GM12801 (cell line): Measurements from ENCODE around the gene MICAL3.

ENCODE experiments used
- CTCF ChIP-seq: IDR thresholded peaks from one replicate; pipeline ENCODE4 v1.5.1; 2011; ENCODE audit warnings: control low read depth; ENCODE audit not compliant: insufficient read length; ENCODE audit errors: extremely low read depth

MICAL3 gene

GRCh38 chr22:17873116-17873515 lies 151.2 kb downstream of the MICAL3 start:
- no peak for TF ChIP-seq CTCF

DNA sequence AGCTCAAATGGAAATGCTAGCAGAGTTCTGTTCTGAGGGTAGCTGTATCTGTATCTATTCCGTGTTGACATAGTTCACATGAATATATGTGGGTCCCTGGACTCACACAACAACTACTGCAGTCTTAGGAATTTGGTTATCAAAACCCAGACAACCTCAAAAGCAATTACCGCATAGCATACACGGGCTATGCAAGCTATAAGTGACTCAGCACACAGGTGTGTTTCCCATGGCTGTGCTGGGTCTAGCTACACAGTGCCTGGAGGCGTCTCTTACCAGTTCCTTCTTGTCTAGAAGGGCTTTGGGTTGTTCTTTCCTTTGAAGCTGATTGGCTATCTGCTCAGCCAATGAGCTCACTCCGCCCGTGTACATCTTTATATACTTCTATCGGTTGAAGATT lies 151.9 kb downstream of the MICAL3 start:
- no peak for TF ChIP-seq CTCF

- no peak for TF ChIP-seq CTCF
Measured at GRCh38 chr22:17871726-17872458, 152.5 kb downstream of the MICAL3 start.

DNA sequence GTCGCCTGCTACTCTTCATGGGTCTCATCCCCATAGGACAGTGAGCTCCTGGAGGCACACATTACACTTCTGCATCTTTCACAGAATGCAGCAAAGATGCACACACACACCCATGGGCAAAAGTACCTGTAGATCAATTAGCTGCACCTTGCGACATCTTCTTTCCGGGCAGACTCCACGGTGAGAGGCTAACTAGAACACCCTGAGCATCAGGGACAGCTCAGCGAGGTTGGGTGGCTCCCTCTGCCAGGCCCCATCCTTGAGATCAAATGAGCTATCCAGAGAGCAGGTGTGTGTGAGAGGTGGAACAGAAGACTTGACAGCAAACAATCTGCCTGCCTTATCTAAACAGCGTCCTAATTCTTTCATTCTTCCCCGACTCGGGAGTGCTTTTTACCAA lies 154.0 kb downstream of the MICAL3 start:
- no peak for TF ChIP-seq CTCF

DNA sequence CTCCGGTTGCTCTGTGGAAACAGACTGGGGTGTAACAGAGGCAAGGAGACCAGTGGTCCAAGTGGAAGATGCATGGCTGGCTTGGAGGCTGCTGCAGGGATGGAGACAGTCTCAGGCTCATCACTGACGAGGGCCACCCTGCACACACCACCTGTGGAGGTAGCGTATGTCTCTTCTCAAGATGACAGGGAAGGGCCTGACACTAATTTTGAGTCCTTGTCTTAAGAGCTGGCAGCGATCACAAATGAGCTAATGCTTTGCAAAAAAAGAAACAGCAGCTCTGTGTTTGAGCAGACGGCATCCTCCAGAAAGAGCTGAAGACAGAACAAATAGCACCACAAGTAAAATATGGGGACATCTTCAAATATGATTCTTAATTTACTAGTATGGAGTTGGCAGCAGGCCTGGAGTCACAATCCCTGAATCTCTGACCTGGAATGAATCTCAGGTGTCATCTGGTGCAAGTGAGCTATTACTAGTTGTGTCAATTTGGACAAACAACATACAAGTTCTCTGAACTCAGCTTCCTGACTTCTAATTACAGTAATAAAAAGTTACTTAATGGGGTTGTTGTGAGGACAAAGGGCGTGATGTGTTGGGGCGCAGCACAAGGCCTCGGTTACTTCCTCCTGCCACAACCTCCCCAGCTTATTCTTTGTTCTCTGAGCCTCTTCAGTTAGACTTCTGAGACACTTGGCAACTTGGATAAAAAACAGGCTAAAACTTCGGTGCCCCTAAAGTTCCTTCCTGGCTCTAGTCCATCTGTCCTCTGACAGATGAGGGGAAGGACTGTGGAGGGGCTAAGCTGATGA lies 154.9 kb downstream of the MICAL3 start:
- TF ChIP-seq CTCF = no peak

DNA sequence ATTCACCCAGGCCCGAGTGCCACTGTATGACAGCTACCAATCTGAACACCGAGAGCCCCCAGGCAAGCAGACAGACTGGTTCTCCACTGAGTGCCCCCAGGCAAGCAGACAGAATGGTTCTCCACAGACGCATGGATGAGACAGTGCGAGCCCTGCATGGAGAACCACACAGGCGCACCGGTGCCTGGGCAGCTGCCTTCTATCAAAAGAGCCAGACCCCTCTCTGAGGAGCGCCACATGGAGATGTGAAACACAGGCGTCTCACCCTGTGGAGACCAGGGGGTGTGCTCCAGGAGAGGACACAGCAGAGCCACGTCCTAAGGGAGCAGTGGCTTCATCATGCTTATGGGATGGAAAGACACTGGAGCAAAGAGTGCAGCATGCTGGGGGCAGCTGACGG lies 155.6 kb downstream of the MICAL3 start:
- TF ChIP-seq CTCF = no peak

GRCh38 chr22:17867160-17867785 lies 157.1 kb downstream of the MICAL3 start:
- TF ChIP-seq CTCF = no peak
